Trophoblast cell (in vitro differentiated cells and primary cell): ENCODE data around the gene GPR12.

Experiments
- DNase-seq, 2 donors: peaks; one replicate each; pipeline ENCODE4 v3.0.0-alpha.2; 2016
- H2AFZ ChIP-seq: 2 replicates; pipeline ENCODE4 v1.6.1; 2013; ENCODE audit warnings: low read length, moderate library complexity, mild to moderate bottlenecking; ENCODE audit not compliant: insufficient read depth, poor library complexity
- H2AK5ac ChIP-seq: 2 replicates; pipeline ENCODE4 v1.6.1; 2013; ENCODE audit warnings: mild to moderate bottlenecking, low read length
- H2BK120ac ChIP-seq: 2 replicates; pipeline ENCODE4 v1.6.1; 2013; ENCODE audit warnings: low read length, mild to moderate bottlenecking, moderate library complexity; ENCODE audit not compliant: insufficient read depth, poor library complexity
- H2BK12ac ChIP-seq: 2 replicates; pipeline ENCODE4 v1.6.1; 2013; ENCODE audit warnings: mild to moderate bottlenecking, low read length, moderate library complexity
- H2BK5ac ChIP-seq: 2 replicates; pipeline ENCODE4 v1.6.1; 2013; ENCODE audit warnings: low read length, low read depth, moderate library complexity, mild to moderate bottlenecking; ENCODE audit not compliant: poor library complexity
- H3K14ac ChIP-seq: 2 replicates; pipeline ENCODE4 v1.6.1; 2013; ENCODE audit warnings: mild to moderate bottlenecking, low read length
- H3K18ac ChIP-seq: 2 replicates; pipeline ENCODE4 v1.6.1; 2013; ENCODE audit warnings: mild to moderate bottlenecking, low read length
- H3K23ac ChIP-seq: 2 replicates; pipeline ENCODE4 v1.6.1; 2013; ENCODE audit warnings: low read length
- H3K27ac ChIP-seq: 2 replicates; pipeline ENCODE4 v1.5.1; 2013; ENCODE audit warnings: low read depth, mild to moderate bottlenecking, inconsistent platforms, low read length, moderate library complexity
- H3K27me3 ChIP-seq: 2 replicates; pipeline ENCODE4 v1.6.1; 2013; ENCODE audit warnings: inconsistent platforms, mild to moderate bottlenecking, low read length, moderate library complexity; ENCODE audit not compliant: insufficient read depth
- H3K36me3 ChIP-seq, 2 experiments: 1 replicate in 1 of 2; 2 replicates in 1 of 2; pipeline ENCODE4 v1.6.1; 2013; ENCODE audit warnings: low read length in 2 of 2, mild to moderate bottlenecking in 2 of 2, moderate library complexity in 1 of 2; ENCODE audit not compliant: insufficient read depth in 2 of 2, control insufficient read depth in 1 of 2
- H3K4ac ChIP-seq: 2 replicates; pipeline ENCODE4 v1.6.1; 2013; ENCODE audit warnings: low read depth, mild to moderate bottlenecking, low read length, moderate library complexity
- H3K4me1 ChIP-seq, 2 experiments: 1 replicate in 1 of 2; 2 replicates in 1 of 2; pipeline ENCODE4 v1.6.1; 2013; ENCODE audit warnings: low read length in 2 of 2, mild to moderate bottlenecking in 2 of 2, moderate library complexity in 1 of 2; ENCODE audit not compliant: insufficient read depth in 2 of 2, control insufficient read depth in 1 of 2
- H3K4me2 ChIP-seq: 2 replicates; pipeline ENCODE4 v1.6.1; 2013; ENCODE audit warnings: inconsistent platforms, mild to moderate bottlenecking, low read length, moderate library complexity
- H3K4me3 ChIP-seq: 2 replicates; pipeline ENCODE4 v1.5.1; 2013; ENCODE audit warnings: mild to moderate bottlenecking, low read depth, low read length, inconsistent platforms
- H3K79me1 ChIP-seq: one replicate; pipeline ENCODE4 v1.6.1; 2013; ENCODE audit warnings: low read length
- H3K79me2 ChIP-seq: 2 replicates; pipeline ENCODE4 v1.6.1; 2013; ENCODE audit warnings: low read length, mild to moderate bottlenecking; ENCODE audit not compliant: control insufficient read depth, insufficient read depth, poor library complexity
- H3K9ac ChIP-seq: 2 replicates; pipeline ENCODE4 v1.6.1; 2013; ENCODE audit warnings: mild to moderate bottlenecking, low read length
- H3K9me3 ChIP-seq: 2 replicates; pipeline ENCODE4 v1.6.1; 2013; ENCODE audit warnings: low read depth, mild to moderate bottlenecking, control low read depth, inconsistent platforms, low read length; ENCODE audit not compliant: insufficient read depth
- H4K12ac ChIP-seq: 2 replicates; pipeline ENCODE4 v1.6.1; 2013; ENCODE audit warnings: low read depth, mild to moderate bottlenecking, low read length, moderate library complexity
- H4K8ac ChIP-seq: 2 replicates; pipeline ENCODE4 v1.6.1; 2013; ENCODE audit warnings: low read depth, mild to moderate bottlenecking, low read length, moderate library complexity
- H4K91ac ChIP-seq: one replicate; pipeline ENCODE4 v1.6.1; 2013; ENCODE audit warnings: low read depth, mild to moderate bottlenecking, low read length, moderate library complexity
- WGBS: extraction: QIAGEN DNeasy Blood & Tissue Kit; methylation state at CpG from one replicate; pipeline ENCODE4 v1.1.7; 2013; ENCODE audit warnings: missing lambda C conversion rate; ENCODE audit not compliant: insufficient read length, insufficient coverage; ENCODE audit errors: extremely low coverage; 5-methylcytosine and 5-hydroxymethylcytosine counted together

GPR12 gene

DNA sequence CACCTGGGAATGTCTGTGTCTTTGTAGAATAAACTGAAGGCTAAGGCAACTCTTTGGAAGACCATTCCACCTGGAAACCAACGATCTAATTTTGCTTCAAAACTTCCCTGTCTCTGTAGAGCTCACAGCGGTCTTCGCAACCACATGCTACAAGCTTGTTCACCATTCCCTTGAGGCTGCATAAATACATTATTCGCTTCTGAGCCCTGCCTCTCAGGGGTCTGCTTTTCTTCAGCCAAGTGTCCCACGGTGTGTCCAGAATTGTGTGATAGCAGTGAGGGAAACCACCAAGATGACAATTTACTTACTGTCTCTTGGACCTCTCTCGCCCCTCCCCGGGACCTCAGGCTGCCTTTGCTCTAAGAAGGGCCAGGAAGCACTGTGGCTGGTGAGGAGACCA, 51.1 kb downstream of the GPR12 start:
- no peaks in the 10 kb centered on the region for H3K27me3 ChIP-seq
- no CpG with 5 or more reads among the region's 7 CpGs for WGBS
- H3K4me3 ChIP-seq: no peak overlapping the region
- no peak overlapping the region for H2BK120ac ChIP-seq
- no peaks in the 10 kb centered on the region for H3K4me1 ChIP-seq
- H2BK12ac ChIP-seq: no peak overlapping the region
- H3K9ac ChIP-seq: no peak overlapping the region
- H3K9me3 ChIP-seq: peaks cover 1% of the 10 kb centered on the region
- no peak overlapping the region for H4K91ac ChIP-seq
- no peak overlapping the region for H4K8ac ChIP-seq
- no peak overlapping the region for H3K23ac ChIP-seq
- no peak overlapping the region for H2AK5ac ChIP-seq
- no peak overlapping the region for H3K18ac ChIP-seq
- no peak overlapping the region for H4K12ac ChIP-seq
- DNase-seq: no peak
- no peak overlapping the region for H3K27ac ChIP-seq
- no peak overlapping the region for H3K4ac ChIP-seq
- H2AFZ ChIP-seq: no peak overlapping the region
- H3K79me1 ChIP-seq: no peaks in the 10 kb centered on the region
- no peaks in the 10 kb centered on the region for H3K36me3 ChIP-seq
- no peaks in the 10 kb centered on the region for H3K79me2 ChIP-seq
- H3K4me2 ChIP-seq: no peak overlapping the region
- H2BK5ac ChIP-seq: no peak overlapping the region
- no peak overlapping the region for H3K14ac ChIP-seq

DNA sequence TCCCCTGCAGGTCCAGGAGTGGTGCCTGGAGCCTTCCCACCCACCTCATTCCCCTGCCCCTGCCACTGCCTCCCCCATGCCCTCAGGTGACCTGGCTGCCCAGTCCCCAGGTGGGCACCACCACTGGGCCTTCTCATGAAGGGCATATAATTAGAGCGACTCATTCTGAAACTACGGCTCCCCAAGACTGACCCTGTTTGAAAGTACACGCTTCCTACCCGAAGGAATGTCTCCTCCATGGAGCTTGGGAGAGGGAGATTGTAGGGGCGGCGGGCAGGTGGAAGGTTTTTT, 52.6 kb downstream of the GPR12 start:
- H3K18ac ChIP-seq: no peak overlapping the region
- no peak overlapping the region for H3K9ac ChIP-seq
- H4K8ac ChIP-seq: no peak overlapping the region
- no peaks in the 10 kb centered on the region for H3K79me2 ChIP-seq
- no peak overlapping the region for H3K27ac ChIP-seq
- H2BK5ac ChIP-seq: no peak overlapping the region
- H4K12ac ChIP-seq: no peak overlapping the region
- no peak overlapping the region for H3K4ac ChIP-seq
- H3K23ac ChIP-seq: no peak overlapping the region
- H2AK5ac ChIP-seq: no peak overlapping the region
- no CpG with 5 or more reads among the region's 6 CpGs for WGBS
- no peak overlapping the region for H2BK12ac ChIP-seq
- no peak overlapping the region for H2AFZ ChIP-seq
- no peak overlapping the region for H3K4me3 ChIP-seq
- no peaks in the 10 kb centered on the region for H3K36me3 ChIP-seq
- peaks cover 1% of the 10 kb centered on the region for H3K9me3 ChIP-seq
- no peak for DNase-seq
- H3K4me2 ChIP-seq: no peak overlapping the region
- no peak overlapping the region for H2BK120ac ChIP-seq
- no peak overlapping the region for H3K14ac ChIP-seq
- no peaks in the 10 kb centered on the region for H3K79me1 ChIP-seq
- H3K27me3 ChIP-seq: no peaks in the 10 kb centered on the region
- no peak overlapping the region for H4K91ac ChIP-seq
- no peaks in the 10 kb centered on the region for H3K4me1 ChIP-seq

DNA sequence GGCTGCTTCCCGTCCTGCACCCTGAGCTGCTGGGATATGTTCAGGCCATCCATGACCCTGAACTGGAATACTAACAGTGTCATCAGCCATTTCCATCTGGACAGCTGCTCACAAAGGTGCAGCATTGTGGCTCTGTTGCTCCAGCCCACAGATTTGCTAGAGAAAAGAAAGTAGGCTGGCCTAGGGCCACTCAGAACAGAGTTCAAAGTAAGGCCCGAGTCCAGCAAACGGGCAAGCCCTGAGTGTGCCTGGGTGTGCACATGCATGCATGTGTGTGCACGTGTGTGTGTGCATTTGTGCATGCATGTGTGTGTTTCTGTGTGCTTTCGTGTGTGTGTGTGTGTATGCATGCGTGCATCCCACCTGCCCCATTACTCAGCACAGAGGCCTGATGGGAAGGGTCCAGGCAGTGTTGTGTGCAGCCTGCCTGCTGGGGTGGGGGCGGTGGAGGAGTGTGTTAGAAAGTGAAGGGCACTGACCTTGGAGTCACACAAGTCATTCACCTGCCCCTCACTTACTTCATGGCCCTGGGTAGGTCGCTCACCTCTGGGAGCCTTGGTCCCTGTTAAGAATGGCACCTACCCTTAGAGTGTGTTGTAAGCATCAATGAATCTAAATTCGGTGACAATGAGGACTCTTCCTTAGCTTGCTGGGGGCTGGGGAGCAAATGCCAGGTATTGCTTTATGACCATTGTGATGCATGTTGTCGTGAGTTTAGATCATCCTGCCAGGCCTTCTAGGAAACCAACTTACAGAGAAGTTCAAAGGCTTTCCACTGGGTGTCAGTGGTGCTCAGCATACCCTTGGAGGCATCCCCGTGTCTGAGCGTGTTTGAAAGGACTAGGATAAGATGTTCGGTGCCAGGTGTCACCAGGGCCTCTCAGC, 53.2 kb downstream of the GPR12 start:
- H4K12ac ChIP-seq: no peak overlapping the region
- H2AFZ ChIP-seq: no peak overlapping the region
- no peak overlapping the region for H3K4me2 ChIP-seq
- no peaks in the 10 kb centered on the region for H3K36me3 ChIP-seq
- no peak overlapping the region for H4K8ac ChIP-seq
- no peak overlapping the region for H3K27ac ChIP-seq
- H3K4me3 ChIP-seq: no peak overlapping the region
- no peak overlapping the region for H3K18ac ChIP-seq
- no peak overlapping the region for H2BK5ac ChIP-seq
- H4K91ac ChIP-seq: no peak overlapping the region
- DNase-seq: peak; percentile 42 to 78
- H3K27me3 ChIP-seq: no peaks in the 10 kb centered on the region
- H3K14ac ChIP-seq: no peak overlapping the region
- no peak overlapping the region for H3K9ac ChIP-seq
- no CpG with 5 or more reads among the region's 13 CpGs for WGBS
- H3K4me1 ChIP-seq: no peaks in the 10 kb centered on the region
- peaks cover 1% of the 10 kb centered on the region for H3K9me3 ChIP-seq
- no peak overlapping the region for H2BK12ac ChIP-seq
- H2BK120ac ChIP-seq: no peak overlapping the region
- no peaks in the 10 kb centered on the region for H3K79me2 ChIP-seq
- no peak overlapping the region for H2AK5ac ChIP-seq
- no peaks in the 10 kb centered on the region for H3K79me1 ChIP-seq
- no peak overlapping the region for H3K4ac ChIP-seq
- H3K23ac ChIP-seq: no peak overlapping the region

DNA sequence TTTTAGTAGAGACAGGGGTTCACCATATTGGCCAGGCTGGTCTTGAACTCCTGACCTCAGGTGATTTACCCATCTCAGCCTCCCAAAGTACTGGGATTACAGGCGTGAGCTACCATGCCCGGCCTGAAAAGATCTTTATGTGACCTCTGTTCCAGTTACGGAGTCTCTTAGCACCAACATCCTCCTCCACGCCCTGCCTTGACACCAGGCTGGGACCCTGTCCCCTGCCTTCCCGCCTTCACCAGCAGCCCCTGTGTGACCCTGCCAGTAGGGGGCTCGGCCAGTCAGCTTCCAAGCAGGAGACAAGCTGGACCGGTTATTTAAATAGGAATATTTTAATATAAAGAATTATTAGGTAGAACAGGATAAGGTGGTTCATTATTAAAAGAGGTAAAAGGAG, 54.2 kb downstream of the GPR12 start:
- Histone ChIP-seq H4K8ac (no peak overlapping the region), H3K79me1 (no peaks in the 10 kb centered on the region), H3K27me3 (no peaks in the 10 kb centered on the region), H2AK5ac (no peak overlapping the region), H3K4ac (no peak overlapping the region), H3K23ac (no peak overlapping the region), H2AFZ (no peak overlapping the region), H3K36me3 (no peaks in the 10 kb centered on the region), H3K14ac (no peak overlapping the region), H3K9ac (no peak overlapping the region), H3K18ac (no peak overlapping the region), H3K4me3 (no peak overlapping the region), H3K4me1 (no peaks in the 10 kb centered on the region), H2BK12ac (no peak overlapping the region), H2BK5ac (no peak overlapping the region), H4K91ac (no peak overlapping the region), H4K12ac (no peak overlapping the region), H3K27ac (no peak overlapping the region), H3K9me3 (no peaks in the 10 kb centered on the region), H2BK120ac (no peak overlapping the region), H3K79me2 (no peaks in the 10 kb centered on the region), H3K4me2 (no peak overlapping the region)
- WGBS: no CpG with 5 or more reads among the region's 7 CpGs
- DNase-seq: no peak
